Prostate gland (tissue), 2 donors: Measurements from ENCODE around the gene GPR15LG. TPM values are rescaled to one million over a fixed set of nuclear protein-coding genes. Genes with fewer than 3 reads are reported as not detected.

ENCODE experiments used
- DNase-seq: peaks from one replicate; pipeline ENCODE4 v3.0.0-alpha.2; 2019; ENCODE audit warnings: low spot score
- H3K27ac ChIP-seq, 2 donors: fragments of 200-600 bp; sonication (generic); 2 replicates each; pipeline ENCODE4 v1.5.1; 2017 to 2019
- H3K27me3 ChIP-seq: fragments of 200-600 bp; sonication (generic); replicated peaks from 2 replicates; pipeline ENCODE4 v1.5.1; 2019; ENCODE audit not compliant: insufficient read depth
- H3K36me3 ChIP-seq, 2 donors: fragments of 200-600 bp; sonication (generic); 1 replicate in 1 of 2; 2 replicates in 1 of 2; pipeline versions ENCODE4 v1.5.1 to v1.8.1; 2017 to 2019
- H3K4me1 ChIP-seq: fragments of 200-600 bp; sonication (generic); replicated peaks from 2 replicates; pipeline ENCODE4 v1.5.1; 2019
- H3K4me3 ChIP-seq, 2 donors: fragments of 200-600 bp; sonication (generic); 2 replicates each; pipeline ENCODE4 v1.5.1; 2017 to 2019
- H3K9me3 ChIP-seq: fragments of 200-600 bp; sonication (generic); 2 replicates; pipeline ENCODE4 v1.5.1; 2017
- CTCF ChIP-seq, 4 experiments: fragments of 200-600 bp in 2 of 4; fragments of 450-650 bp in 2 of 4; sonication (generic) in 2 of 4; IDR thresholded peaks; 1 replicate in 3 of 4; 2 replicates in 1 of 4; pipeline ENCODE4 v1.5.1; 2016 to 2019; ENCODE audit warnings: antibody characterized with exemption in 4 of 4, mild to moderate bottlenecking in 2 of 4, moderate library complexity in 2 of 4
- POLR2A ChIP-seq: fragments of 450-650 bp; IDR thresholded peaks from one replicate; pipeline ENCODE4 v1.6.1; 2016; ENCODE audit warnings: antibody characterized with exemption, mild to moderate bottlenecking
- POLR2AphosphoS5 ChIP-seq: sonication (generic); formaldehyde crosslinking; IDR thresholded peaks from one replicate; pipeline ENCODE4 v1.6.1; 2017; ENCODE audit warnings: antibody characterized with exemption
- WGBS: methylation state at CpG from one replicate; pipeline ENCODE4 v1.1.5; 2018; 5-methylcytosine and 5-hydroxymethylcytosine counted together
- intact Hi-C: fragments of 100-400 bp; cut with DNase I; formaldehyde crosslinking; loops from one replicate; pipeline ENCODE4 v1.14.2; 2022
- total RNA-seq, 2 donors: library from RNA; depleted of rRNA; stranded (reverse); fragments of >200 nt; gene quantifications; one replicate each; pipeline ENCODE4 v1.1.0, GENCODE V29; 2016

The GPR15LG gene
- total RNA-seq, 2 donors from 2014 or later, result 3.1 TPM; not detected in 1

GRCh38 chr10:84224411-84225028 is 50.9 kb downstream of the GPR15LG start:
- no peak overlapping the region for H3K27ac ChIP-seq
- TF ChIP-seq POLR2AphosphoS5, result no peak
- TF ChIP-seq CTCF (IDR thresholded peaks at IDR 0.05), result no peak
- TF ChIP-seq POLR2A, result no peak
- H3K27me3 ChIP-seq, result no peaks in the 10 kb centered on the region
- no peak for DNase-seq
- H3K4me3 ChIP-seq, result no peak overlapping the region
- WGBS, result 54% methylated on average over 6 of the region's 6 CpGs
- H3K9me3 ChIP-seq, result no peaks in the 10 kb centered on the region
- no peaks in the 10 kb centered on the region for H3K36me3 ChIP-seq
- intact Hi-C loops, result no loop called here
- H3K4me1 ChIP-seq, result no peaks in the 10 kb centered on the region

GRCh38 chr10:84225427-84226173 is 52.0 kb downstream of the GPR15LG start, which contains the start of gene LRIT2:
Gene LRIT2 (minus strand): TSS chr10:84225544. CDS start chr10:84225520, 24 bp downstream.
- DNase-seq, result no peak
- H3K36me3 ChIP-seq, result no peaks in the 10 kb centered on the region
- H3K27ac ChIP-seq, result no peak within 1 kb of the TSS
- H3K4me1 ChIP-seq, result no peaks in the 10 kb centered on the region
- H3K4me3 ChIP-seq, result no peak within 1 kb of the TSS
- intact Hi-C loops, result no loop called here
- H3K27me3 ChIP-seq, result no peaks in the 10 kb centered on the region
- no peak for TF ChIP-seq POLR2A
- TF ChIP-seq POLR2AphosphoS5, result no peak
- no peak for TF ChIP-seq CTCF (IDR thresholded peaks at IDR 0.05)
- no peaks in the 10 kb centered on the region for H3K9me3 ChIP-seq
- WGBS, result 62% methylated on average over 6 of the region's 6 CpGs

- Histone ChIP-seq H3K27me3 (no peaks in the 10 kb centered on the region), H3K27ac (no peak overlapping the region), H3K4me1 (no peaks in the 10 kb centered on the region), H3K4me3 (no peak overlapping the region), H3K36me3 (no peaks in the 10 kb centered on the region), H3K9me3 (no peaks in the 10 kb centered on the region)
- TF ChIP-seq CTCF (IDR thresholded peaks at IDR 0.05) (no peak), POLR2AphosphoS5 (no peak), POLR2A (no peak)
- intact Hi-C loops, result no loop called here
- DNase-seq, result no peak
- whole genome bisulfite sequencing, result 76% methylated on average over 3 of the region's 3 CpGs
Measured at GRCh38 chr10:84226616-84227015, 53.0 kb downstream of the GPR15LG start.

- Histone ChIP-seq H3K9me3 (no peaks in the 10 kb centered on the region), H3K27me3 (no peaks in the 10 kb centered on the region), H3K4me1 (no peaks in the 10 kb centered on the region), H3K36me3 (no peaks in the 10 kb centered on the region), H3K27ac (no peak overlapping the region), H3K4me3 (no peak overlapping the region)
- WGBS, result 81% methylated on average over 4 of the region's 4 CpGs
- TF ChIP-seq CTCF (IDR thresholded peaks at IDR 0.05), result no peak
- TF ChIP-seq POLR2A, result no peak
- no peak for TF ChIP-seq POLR2AphosphoS5
- no peak for DNase-seq
- intact Hi-C loops, result no loop called here
Measured at GRCh38 chr10:84227810-84228209, 54.2 kb downstream of the GPR15LG start.
